Measurements from ENCODE around the gene KRTCAP2.

The KRTCAP2 gene

DNA sequence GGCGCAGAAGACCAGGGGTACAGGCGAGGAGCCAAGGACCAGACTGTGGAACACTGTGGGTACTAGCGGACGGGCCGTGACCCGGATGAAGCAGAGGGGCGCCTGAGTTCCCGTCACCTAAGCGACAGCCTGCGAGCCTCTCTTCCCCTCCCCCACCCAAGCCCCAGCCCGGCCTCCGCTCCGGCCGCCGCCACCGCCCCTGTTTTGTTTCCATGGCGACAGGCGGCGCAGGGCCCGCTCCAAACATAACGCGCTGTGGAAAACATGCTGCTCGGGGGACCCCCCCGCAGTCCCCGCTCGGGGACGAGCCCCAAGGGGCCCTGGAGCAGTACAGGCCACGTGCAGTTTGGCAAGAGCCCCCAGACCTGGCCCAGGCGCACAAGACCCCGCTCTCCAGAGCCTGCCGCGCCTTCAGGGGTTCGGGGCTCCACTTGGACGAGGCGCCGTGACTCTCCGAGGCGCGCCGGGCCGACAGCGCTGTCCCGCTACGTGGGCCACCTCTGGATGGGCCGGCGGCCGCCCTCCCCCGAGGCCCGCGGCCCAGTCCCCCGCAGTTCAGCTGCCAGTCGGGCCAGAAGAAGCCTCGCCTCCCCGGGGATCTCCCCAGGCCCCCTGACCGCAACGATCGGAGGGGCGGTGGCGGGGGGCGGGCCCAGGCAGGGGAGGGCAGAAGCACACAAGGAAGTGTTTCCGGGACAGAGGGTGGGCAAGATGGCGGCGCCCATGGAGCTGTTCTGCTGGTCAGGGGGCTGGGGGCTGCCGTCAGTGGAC is 35.6 kb upstream of the KRTCAP2 start, which contains the start of gene MTX1:
TSS of gene MTX1 (plus strand) at position 155 of the 771 bp plus-strand sequence. CDS start at position 265, 110 bp downstream.
- no peaks in the 10 kb centered on the region for H3K27me3 ChIP-seq (ENCODE audit: low read depth, low read length)
- H3K36me3 ChIP-seq (ENCODE audit: control insufficient read depth in 1 of 2, insufficient read depth in 2 of 2, low read length in 2 of 2), result peaks cover 0 to 17% of the 10 kb centered on the region in 2 donors
- no peaks in the 10 kb centered on the region for H3K9me3 ChIP-seq (ENCODE audit: control insufficient read depth in 1 of 2, low read length in 2 of 2)
- peak within 1 kb of the TSS; percentile 97 for H3K27ac ChIP-seq (ENCODE audit: low read length)
- peaks cover 14 to 37% of the 10 kb centered on the region in 2 donors for H3K4me1 ChIP-seq (ENCODE audit: control insufficient read depth in 1 of 2, insufficient read depth in 2 of 2, low read length in 2 of 2)
- H3K4me3 ChIP-seq (ENCODE audit: low read depth in 1 of 2, low read length in 2 of 2), result peak within 1 kb of the TSS; percentile 92 to 99

DNA sequence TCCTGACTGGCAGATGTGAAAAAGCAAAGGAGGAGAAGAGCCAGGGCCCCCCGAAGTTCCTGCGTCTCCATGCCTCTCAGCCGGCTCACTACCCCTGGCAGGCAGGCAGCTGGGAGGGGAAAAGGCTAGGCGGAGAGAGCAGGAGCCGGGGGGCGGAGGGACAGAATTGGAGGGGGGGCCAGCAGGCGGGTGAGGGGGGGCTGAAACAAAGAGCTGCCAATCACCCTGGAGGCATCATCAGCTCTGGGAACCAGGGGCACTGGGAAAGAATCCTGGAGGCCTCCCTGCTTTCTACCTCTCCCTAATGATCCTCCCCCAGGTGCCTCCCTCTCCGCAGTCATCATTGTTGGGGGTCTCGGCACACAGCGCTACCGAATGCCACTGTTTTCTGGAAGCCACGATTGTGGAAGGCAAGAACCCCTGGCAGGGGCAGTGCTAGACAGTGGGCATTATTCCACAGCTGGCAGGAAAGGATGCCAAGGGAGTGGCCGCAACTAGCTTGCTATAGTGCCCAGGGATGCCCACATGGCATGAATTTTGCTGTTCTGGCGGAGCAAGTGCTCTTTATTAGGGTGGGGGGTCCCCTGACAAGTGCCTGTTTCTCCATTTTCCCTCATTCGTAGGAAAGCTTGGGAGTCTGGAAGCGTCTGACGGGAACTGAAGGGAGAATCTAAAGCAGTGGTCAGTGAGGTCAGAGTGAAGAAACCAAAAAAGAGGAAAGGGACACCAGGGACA is 34.9 kb upstream of the KRTCAP2 start, which contains the start of gene THBS3:
TSS of gene THBS3 (minus strand) at position 92 of the 735 bp plus-strand sequence. CDS start at position 71, 21 bp downstream.
- Histone ChIP-seq H3K27me3 (ENCODE audit: low read depth, low read length) (no peaks in the 10 kb centered on the region), H3K9me3 (ENCODE audit: control insufficient read depth in 1 of 2, low read length in 2 of 2) (no peaks in the 10 kb centered on the region), H3K4me3 (ENCODE audit: low read depth in 1 of 2, low read length in 2 of 2) (peak within 1 kb of the TSS; percentile 92 to 99), H3K27ac (ENCODE audit: low read length) (peak within 1 kb of the TSS; percentile 97), H3K36me3 (ENCODE audit: control insufficient read depth in 1 of 2, insufficient read depth in 2 of 2, low read length in 2 of 2) (peaks cover 0 to 22% of the 10 kb centered on the region in 2 donors), H3K4me1 (ENCODE audit: control insufficient read depth in 1 of 2, insufficient read depth in 2 of 2, low read length in 2 of 2) (peaks cover 14 to 37% of the 10 kb centered on the region in 2 donors)

DNA sequence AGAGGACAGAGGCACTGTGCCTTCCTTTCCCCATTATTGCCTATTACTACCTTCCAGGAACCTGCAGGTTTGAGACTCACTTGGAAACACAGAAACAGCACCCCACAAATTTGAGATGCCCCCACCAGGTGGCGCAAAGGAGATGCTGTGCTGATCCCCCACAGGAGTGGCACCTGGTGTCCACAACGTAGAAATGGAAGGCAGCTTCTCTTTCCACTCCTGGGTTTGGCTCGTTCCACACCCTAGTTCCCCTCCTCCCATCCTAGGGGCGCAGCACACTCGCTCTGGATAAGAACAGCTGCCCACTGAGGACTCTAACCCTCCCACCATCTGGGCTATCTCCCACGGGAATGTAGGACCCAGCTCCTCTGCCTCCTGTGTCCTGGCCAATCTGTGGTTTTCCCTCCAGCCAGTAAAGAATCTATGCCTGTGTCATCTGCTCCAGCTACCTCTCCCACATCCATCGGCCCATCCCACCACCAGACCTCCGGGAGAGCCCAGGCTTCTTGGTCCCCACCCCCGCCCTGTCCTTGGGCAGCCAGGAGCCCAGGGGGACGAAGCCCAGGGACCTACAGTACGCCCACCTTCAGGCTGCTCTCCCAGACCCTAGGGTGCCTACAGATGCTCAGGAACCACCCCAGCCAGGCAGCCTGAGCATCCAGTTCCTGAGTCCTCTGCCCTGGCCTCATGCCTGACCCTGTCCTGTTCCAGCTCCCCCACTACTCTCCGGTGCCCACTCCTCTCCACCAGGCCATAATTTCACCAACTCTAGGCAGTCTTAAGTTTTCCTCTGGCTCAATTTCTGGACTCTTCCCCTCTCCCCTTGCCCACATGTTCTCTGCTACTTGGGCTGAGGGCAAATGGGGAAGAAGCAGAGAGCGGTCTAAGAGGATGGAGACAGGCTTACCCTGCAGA is 34.0 kb upstream of the KRTCAP2 start:
- Histone ChIP-seq H3K4me3 (ENCODE audit: low read depth in 1 of 2, low read length in 2 of 2) (peak overlapping the region; percentile 92 to 99), H3K27ac (ENCODE audit: low read length) (peak overlapping the region; percentile 97), H3K4me1 (ENCODE audit: control insufficient read depth in 1 of 2, insufficient read depth in 2 of 2, low read length in 2 of 2) (peaks cover 14 to 37% of the 10 kb centered on the region in 2 donors), H3K9me3 (ENCODE audit: control insufficient read depth in 1 of 2, low read length in 2 of 2) (no peaks in the 10 kb centered on the region), H3K27me3 (ENCODE audit: low read depth, low read length) (no peaks in the 10 kb centered on the region), H3K36me3 (ENCODE audit: control insufficient read depth in 1 of 2, insufficient read depth in 2 of 2, low read length in 2 of 2) (peaks cover 8 to 24% of the 10 kb centered on the region in 2 donors)

DNA sequence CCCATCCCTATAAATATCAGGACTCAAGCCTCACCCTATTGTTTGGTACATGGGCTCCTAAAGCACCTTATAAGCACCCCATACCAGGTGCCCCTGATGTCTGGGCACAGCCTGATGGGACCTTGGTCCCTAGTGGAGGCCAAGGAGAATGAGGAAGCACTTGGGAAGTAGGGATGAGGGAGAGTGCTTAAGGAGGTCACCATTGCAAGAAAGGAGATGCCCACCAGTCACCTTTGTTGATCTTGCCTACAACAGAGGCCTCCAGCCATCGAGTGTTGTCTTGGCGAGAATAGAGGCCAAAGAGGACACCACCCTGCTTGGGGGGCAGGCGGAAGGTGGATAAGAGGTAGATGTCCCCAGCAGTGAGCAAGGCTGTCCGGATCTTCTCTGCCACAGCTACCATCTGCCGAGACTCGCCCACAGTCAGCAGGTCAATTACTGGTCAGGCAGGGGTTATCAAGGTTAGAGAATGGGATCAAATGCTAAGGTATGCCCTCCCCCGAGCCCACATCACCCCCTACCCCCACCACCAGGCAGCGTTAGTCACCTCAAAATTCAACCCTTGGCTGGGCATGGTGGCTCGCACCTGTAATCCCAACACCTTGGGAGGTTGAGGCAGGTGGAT is 33.0 kb upstream of the KRTCAP2 start:
- Histone ChIP-seq H3K4me1 (ENCODE audit: control insufficient read depth in 1 of 2, insufficient read depth in 2 of 2, low read length in 2 of 2) (peaks cover 14 to 37% of the 10 kb centered on the region in 2 donors), H3K27me3 (ENCODE audit: low read depth, low read length) (no peaks in the 10 kb centered on the region), H3K9me3 (ENCODE audit: control insufficient read depth in 1 of 2, low read length in 2 of 2) (no peaks in the 10 kb centered on the region), H3K4me3 (ENCODE audit: low read depth in 1 of 2, low read length in 2 of 2) (no peak overlapping the region), H3K27ac (ENCODE audit: low read length) (no peak overlapping the region), H3K36me3 (ENCODE audit: control insufficient read depth in 1 of 2, insufficient read depth in 2 of 2, low read length in 2 of 2) (peaks cover 9 to 34% of the 10 kb centered on the region in 2 donors)

DNA sequence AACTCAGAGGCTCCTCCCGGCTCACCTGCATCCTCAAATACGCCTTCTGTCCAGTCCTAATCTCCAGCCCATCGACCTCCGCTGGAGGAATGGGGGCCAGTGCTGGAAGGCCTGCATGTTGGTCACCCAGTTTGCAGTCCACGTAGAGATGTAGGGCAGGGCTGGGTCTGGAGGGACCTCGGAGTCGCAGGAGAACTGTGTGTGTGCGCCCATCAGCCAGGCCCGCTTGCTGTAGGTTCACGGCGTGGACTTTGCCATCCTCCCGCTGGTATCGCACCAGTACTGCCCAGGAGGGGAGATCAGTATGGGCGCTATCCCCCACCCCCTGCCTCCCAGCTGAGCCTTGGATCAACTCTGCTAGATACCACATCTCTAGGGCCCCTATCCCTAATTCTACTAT is 31.9 kb upstream of the KRTCAP2 start:
- no peak overlapping the region for H3K27ac ChIP-seq (ENCODE audit: low read length)
- no peak overlapping the region for H3K4me3 ChIP-seq (ENCODE audit: low read depth in 1 of 2, low read length in 2 of 2)
- no peaks in the 10 kb centered on the region for H3K27me3 ChIP-seq (ENCODE audit: low read depth, low read length)
- peaks cover 14 to 33% of the 10 kb centered on the region in 2 donors for H3K4me1 ChIP-seq (ENCODE audit: control insufficient read depth in 1 of 2, insufficient read depth in 2 of 2, low read length in 2 of 2)
- H3K36me3 ChIP-seq (ENCODE audit: control insufficient read depth in 1 of 2, insufficient read depth in 2 of 2, low read length in 2 of 2), result peaks cover 9 to 40% of the 10 kb centered on the region in 2 donors
- H3K9me3 ChIP-seq (ENCODE audit: control insufficient read depth in 1 of 2, low read length in 2 of 2), result no peaks in the 10 kb centered on the region

DNA sequence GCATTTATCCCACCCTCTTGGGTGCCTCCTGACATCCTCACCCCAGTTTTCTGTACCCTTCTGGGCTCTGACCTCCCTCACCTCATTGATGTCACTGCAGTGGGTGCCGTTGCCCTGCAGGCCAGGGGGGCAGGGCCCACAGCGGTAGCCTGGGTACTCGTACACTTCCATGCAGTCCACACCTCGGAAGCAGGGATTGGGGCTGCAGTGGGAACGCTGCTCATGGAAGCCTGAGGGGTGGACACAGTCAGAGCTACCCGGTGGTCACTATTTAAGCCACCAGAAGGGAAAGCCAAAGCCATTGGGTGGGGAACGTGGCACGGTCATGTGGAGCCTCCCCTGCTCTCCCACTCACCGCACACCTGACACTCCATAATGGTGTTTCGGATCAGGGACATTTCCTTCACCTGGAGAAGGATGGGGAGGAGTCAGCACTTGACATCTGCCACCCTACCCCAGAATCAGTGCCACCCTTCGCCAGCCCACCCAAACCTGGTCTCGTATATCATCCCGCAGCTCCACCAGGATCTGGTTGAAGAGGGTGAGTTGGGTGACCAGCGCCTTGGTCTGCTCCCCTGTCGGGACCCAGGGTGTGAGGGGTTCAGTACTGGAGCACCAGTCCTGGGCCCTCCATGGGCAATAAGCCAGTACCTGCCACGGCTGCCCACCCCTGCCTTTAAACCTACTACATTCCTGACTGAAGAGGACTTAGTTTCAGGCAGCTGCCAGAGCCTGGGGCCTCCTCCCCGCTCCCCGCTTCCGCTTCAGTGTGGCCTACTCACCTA is 29.8 kb upstream of the KRTCAP2 start:
- Histone ChIP-seq H3K9me3 (ENCODE audit: control insufficient read depth in 1 of 2, low read length in 2 of 2) (no peaks in the 10 kb centered on the region), H3K4me3 (ENCODE audit: low read depth in 1 of 2, low read length in 2 of 2) (no peak overlapping the region), H3K27me3 (ENCODE audit: low read depth, low read length) (no peaks in the 10 kb centered on the region), H3K36me3 (ENCODE audit: control insufficient read depth in 1 of 2, insufficient read depth in 2 of 2, low read length in 2 of 2) (peaks cover 15 to 45% of the 10 kb centered on the region in 2 donors), H3K27ac (ENCODE audit: low read length) (no peak overlapping the region), H3K4me1 (ENCODE audit: control insufficient read depth in 1 of 2, insufficient read depth in 2 of 2, low read length in 2 of 2) (peaks cover 9 to 23% of the 10 kb centered on the region in 2 donors)

DNA sequence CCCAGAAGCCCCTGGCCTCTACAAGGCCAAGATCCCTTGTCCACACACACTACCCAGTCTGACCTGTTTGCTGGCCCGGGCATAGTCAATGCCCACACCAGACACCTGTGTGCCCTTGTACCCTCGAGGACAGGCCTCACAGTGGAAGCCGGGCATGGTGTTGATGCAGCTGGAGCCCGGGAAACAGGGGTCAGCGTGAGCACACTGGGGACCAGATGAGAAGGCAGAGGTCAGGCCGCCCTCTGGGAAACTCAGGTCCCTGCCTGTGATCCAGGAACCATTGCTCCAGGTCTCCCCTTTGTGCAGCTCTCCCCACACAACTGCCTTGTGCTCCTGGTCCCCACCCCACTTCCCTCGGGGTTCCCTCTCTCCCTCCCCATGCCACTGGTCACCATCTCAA is 29.1 kb upstream of the KRTCAP2 start:
- peaks cover 16 to 52% of the 10 kb centered on the region in 2 donors for H3K36me3 ChIP-seq (ENCODE audit: control insufficient read depth in 1 of 2, insufficient read depth in 2 of 2, low read length in 2 of 2)
- no peaks in the 10 kb centered on the region for H3K27me3 ChIP-seq (ENCODE audit: low read depth, low read length)
- H3K4me3 ChIP-seq (ENCODE audit: low read depth in 1 of 2, low read length in 2 of 2), result no peak overlapping the region
- H3K4me1 ChIP-seq (ENCODE audit: control insufficient read depth in 1 of 2, insufficient read depth in 2 of 2, low read length in 2 of 2), result peaks cover 7 to 16% of the 10 kb centered on the region in 2 donors
- H3K27ac ChIP-seq (ENCODE audit: low read length), result no peak overlapping the region
- H3K9me3 ChIP-seq (ENCODE audit: control insufficient read depth in 1 of 2, low read length in 2 of 2), result no peaks in the 10 kb centered on the region

DNA sequence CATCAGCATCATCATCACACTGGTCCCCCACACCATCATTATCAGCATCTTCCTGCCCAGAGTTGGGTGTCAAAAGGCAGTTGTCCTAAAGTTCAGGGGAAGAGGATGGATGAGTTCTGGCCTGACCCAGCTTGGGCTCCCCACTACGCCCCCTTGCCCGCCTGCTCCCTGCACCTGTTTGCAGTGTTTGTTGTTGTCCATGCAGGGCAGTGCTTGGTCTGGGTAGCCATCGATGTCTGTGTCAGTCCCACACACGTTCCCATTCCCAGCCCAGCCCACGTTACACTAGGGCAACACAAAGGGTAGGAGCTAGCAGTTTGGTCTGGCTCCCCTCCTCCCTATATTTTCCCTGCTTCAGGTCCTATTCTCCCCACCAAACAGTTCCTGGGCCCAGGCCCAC is 27.8 kb upstream of the KRTCAP2 start:
- Histone ChIP-seq H3K27ac (ENCODE audit: low read length) (no peak overlapping the region), H3K36me3 (ENCODE audit: control insufficient read depth in 1 of 2, insufficient read depth in 2 of 2, low read length in 2 of 2) (peaks cover 22 to 60% of the 10 kb centered on the region in 2 donors), H3K4me3 (ENCODE audit: low read depth in 1 of 2, low read length in 2 of 2) (no peak overlapping the region), H3K9me3 (ENCODE audit: control insufficient read depth in 1 of 2, low read length in 2 of 2) (no peaks in the 10 kb centered on the region), H3K4me1 (ENCODE audit: control insufficient read depth in 1 of 2, insufficient read depth in 2 of 2, low read length in 2 of 2) (peaks cover 2 to 5% of the 10 kb centered on the region in 2 donors), H3K27me3 (ENCODE audit: low read depth, low read length) (no peaks in the 10 kb centered on the region)

DNA sequence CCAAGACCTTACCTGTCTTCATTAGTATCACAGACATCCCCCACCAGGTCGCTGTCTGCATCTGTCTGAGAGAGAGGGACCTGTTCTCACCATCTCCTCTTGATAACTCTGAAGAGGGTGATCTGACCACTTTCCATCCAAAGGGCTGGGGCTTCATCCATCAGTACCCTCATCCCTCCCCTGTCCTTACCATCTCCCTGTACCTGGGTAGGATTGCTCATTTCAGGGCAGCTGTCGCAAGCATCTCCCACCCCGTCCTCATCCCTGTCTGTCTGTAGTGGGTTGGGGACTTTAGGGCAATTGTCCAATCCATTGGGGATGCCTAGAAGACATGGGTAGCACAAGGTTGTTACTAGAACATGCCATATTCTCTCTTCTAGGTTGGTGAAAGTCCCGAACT is 26.7 kb upstream of the KRTCAP2 start:
- peaks cover 0 to 4% of the 10 kb centered on the region in 2 donors for H3K4me1 ChIP-seq (ENCODE audit: control insufficient read depth in 1 of 2, insufficient read depth in 2 of 2, low read length in 2 of 2)
- no peaks in the 10 kb centered on the region for H3K27me3 ChIP-seq (ENCODE audit: low read depth, low read length)
- H3K27ac ChIP-seq (ENCODE audit: low read length), result no peak overlapping the region
- no peaks in the 10 kb centered on the region for H3K9me3 ChIP-seq (ENCODE audit: control insufficient read depth in 1 of 2, low read length in 2 of 2)
- H3K4me3 ChIP-seq (ENCODE audit: low read depth in 1 of 2, low read length in 2 of 2), result no peak overlapping the region
- peaks cover 22 to 60% of the 10 kb centered on the region in 2 donors for H3K36me3 ChIP-seq (ENCODE audit: control insufficient read depth in 1 of 2, insufficient read depth in 2 of 2, low read length in 2 of 2)

DNA sequence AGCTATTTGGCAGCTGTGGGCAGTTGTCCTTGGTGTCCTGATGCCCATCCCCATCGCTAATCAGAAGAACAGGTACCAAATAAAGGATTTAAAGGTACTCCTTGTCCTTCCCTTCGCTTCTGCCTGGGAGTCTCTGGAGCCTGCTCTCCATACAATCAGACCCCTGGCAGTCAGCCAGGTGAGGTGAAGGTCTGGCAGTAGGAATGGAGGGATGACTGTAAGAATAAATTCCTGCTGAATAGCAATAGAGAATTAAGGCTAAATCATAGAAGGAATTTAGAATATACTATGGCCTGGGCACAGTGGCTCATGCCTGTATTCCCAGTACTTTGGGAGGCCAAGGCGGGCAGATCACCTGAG is 25.4 kb upstream of the KRTCAP2 start:
- Histone ChIP-seq H3K27me3 (ENCODE audit: low read depth, low read length) (no peaks in the 10 kb centered on the region), H3K4me3 (ENCODE audit: low read depth in 1 of 2, low read length in 2 of 2) (no peak overlapping the region), H3K36me3 (ENCODE audit: control insufficient read depth in 1 of 2, insufficient read depth in 2 of 2, low read length in 2 of 2) (peaks cover 22 to 59% of the 10 kb centered on the region in 2 donors), H3K4me1 (ENCODE audit: control insufficient read depth in 1 of 2, insufficient read depth in 2 of 2, low read length in 2 of 2) (peaks cover 3 to 14% of the 10 kb centered on the region in 2 donors), H3K9me3 (ENCODE audit: control insufficient read depth in 1 of 2, low read length in 2 of 2) (no peaks in the 10 kb centered on the region), H3K27ac (ENCODE audit: low read length) (no peak overlapping the region)

Data from muscle layer of duodenum (tissue), 2 donors.